ENCODE results near the gene HS3ST3A1.

The HS3ST3A1 gene

GRCh38 chr17:13460261-13461000 is 141.3 kb downstream of the HS3ST3A1 start:
- TF ChIP-seq CTCF (IDR thresholded peaks at IDR 0.05; ENCODE audit: insufficient read depth, low read depth, low read length, missing control alignments): no peak
- DNase-seq (ENCODE audit: low read depth): no peak
- H3K4me3 ChIP-seq (ENCODE audit: low read depth, low read length): no peak overlapping the region

GRCh38 chr17:13457783-13458182 is 143.9 kb downstream of the HS3ST3A1 start:
- no peak for TF ChIP-seq CTCF (IDR thresholded peaks at IDR 0.05; ENCODE audit: insufficient read depth, low read depth, low read length, missing control alignments)
- H3K4me3 ChIP-seq (ENCODE audit: low read depth, low read length): no peak overlapping the region

More at GRCh38 chr17:13457783-13458182, 143.9 kb downstream of the HS3ST3A1 start:
- no peak for DNase-seq (ENCODE audit: low read depth)
